AG04450 (cell line): Measurements from ENCODE around the gene MAFF. TPM values are rescaled to one million over a fixed set of nuclear protein-coding genes. Genes with fewer than 3 reads are reported as not detected.
A peak's percentile ranks its signal among the peaks of the same experiment; 100 is the strongest.

Experiments
- CTCF ChIA-PET: fragments of 300-600, 350-600 bp; formaldehyde crosslinking; extraction: SDS; loops from one replicate; lab custom pipeline; 2022; ENCODE audit warnings: antibody characterized with exemption, inconsistent platforms; lab: Charles Lee
- POLR2A ChIA-PET: fragments of 350-600 bp; formaldehyde crosslinking; extraction: SDS; loops from one replicate; lab custom pipeline; 2021; ENCODE audit warnings: antibody characterized with exemption, inconsistent platforms; lab: Yijun Ruan, JAX
- DNase-seq: peaks from one replicate; pipeline ENCODE4 v3.0.0-alpha.2; 2011; ENCODE audit warnings: low read depth, low spot score
- H3K27ac ChIP-seq: one replicate; pipeline ENCODE4 v1.5.1; 2012; ENCODE audit warnings: low read depth, low read length, control low read depth
- H3K27me3 ChIP-seq: one replicate; pipeline ENCODE4 v1.6.0; 2012; ENCODE audit warnings: low read length; ENCODE audit not compliant: control insufficient read depth, insufficient read depth
- H3K4me3 ChIP-seq: 2 replicates; pipeline ENCODE4 v1.5.1; 2011; ENCODE audit warnings: mild to moderate bottlenecking, low read depth, low read length, control low read depth
- H3K9me3 ChIP-seq: 2 replicates; pipeline ENCODE4 v1.5.1; 2012; ENCODE audit warnings: low read length; ENCODE audit not compliant: control insufficient read depth, insufficient read depth
- polyA plus RNA-seq: library from polyadenylated mRNA; depleted of rRNA; stranded (reverse); fragments of >200 nt; gene quantifications from 2 replicates; pipeline ENCODE4 v1.2.3, GENCODE V29; 2011
- TF ChIP-seq, protein P1 (sequence below): IDR thresholded peaks from 2 replicates; pipeline ENCODE4 v1.5.1; 2011; ENCODE audit warnings: low read depth, low read length, control low read depth, inconsistent platforms

MAFF gene
- polyA plus RNA-seq, 1 experiment: 8.3 TPM

DNA sequence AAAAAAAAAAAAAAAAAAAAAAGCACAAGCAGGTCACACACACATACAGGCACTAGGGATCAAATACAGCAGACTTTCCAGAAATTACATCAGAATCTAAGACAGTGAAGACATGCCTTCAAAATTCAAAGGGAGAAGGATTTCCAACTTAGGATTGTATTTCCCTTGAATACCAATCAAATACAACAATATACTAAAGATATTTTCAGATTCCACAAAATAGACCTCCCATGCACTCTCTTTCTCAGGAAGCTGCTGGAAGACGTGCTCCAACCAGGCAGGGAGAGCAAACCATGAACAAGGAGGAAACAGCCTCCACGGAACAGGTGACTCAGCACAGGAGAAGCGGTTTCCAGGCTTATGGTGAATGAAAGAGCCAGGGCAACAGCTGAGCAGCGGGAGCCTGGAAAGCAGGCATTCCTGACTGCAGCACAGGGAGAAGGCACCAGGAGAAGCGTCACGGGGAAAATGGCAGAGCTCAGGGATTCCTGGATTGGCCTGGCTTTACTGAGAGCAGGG lies 39.0 kb downstream of the MAFF start:
- no peak overlapping the region for H3K4me3 ChIP-seq
- ChIA-PET POLR2A (interaction anchor here (0.7 to 1.0 kb wide), 2 partner anchors 39 to 73 kb away, joined by 6 to 10 read pairs; partner anchors contain the start of gene MAFF), CTCF (no interaction called here)

DNA sequence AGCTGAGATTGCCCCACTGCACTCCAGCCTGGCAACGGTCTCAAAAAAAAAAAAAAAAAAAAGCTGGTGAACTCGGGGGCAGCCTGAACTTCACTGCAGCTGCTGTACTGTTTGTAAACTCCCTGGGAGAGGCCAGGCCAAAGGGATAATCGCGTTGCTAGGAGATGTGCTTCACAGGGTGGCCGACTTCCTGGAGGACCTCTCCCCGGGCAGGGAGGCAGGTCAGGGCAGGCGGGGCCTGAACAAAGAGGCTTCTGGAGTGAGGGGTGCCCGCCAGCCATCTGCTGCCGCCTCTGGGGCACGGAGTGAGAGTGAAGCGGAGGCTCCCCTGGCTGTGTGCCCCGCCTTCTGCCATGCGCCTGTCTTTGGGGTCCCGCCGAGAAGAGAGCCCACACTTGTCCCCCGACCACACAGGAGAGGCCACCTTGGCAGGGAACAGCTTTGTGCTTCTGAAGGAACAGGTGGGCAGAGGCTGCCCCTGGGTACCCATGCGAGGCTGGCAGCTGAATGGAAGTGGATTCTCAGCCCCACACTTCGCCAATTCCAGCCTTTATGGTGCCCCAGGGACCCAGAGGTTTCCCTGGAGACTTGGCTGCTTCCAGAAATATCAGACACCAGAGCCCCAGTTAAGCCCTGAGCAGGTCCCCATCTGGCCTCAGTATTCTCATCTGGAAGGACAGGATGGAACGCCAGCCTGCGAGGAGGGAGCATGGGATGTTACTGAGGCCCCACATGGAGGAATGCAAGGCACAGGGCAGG lies 41.4 kb downstream of the MAFF start:
- Histone ChIP-seq H3K9me3 (no peaks in the 10 kb centered on the region; the same call in 1 of the 2 replicates), H3K4me3 (no peak overlapping the region), H3K27me3 (no peaks in the 10 kb centered on the region), H3K27ac (peak overlapping the region; percentile 73)
- ChIA-PET CTCF (interaction anchor here (0.6 to 0.7 kb wide), 2 partner anchors 67 to 128 kb away, joined by 3 to 4 read pairs; no protein-coding TSS in a partner anchor), POLR2A (interaction anchor here (0.6 to 1.4 kb wide), 5 partner anchors 14 to 234 kb away, joined by 3 to 29 read pairs (median 4); partner anchors contain the start of gene TMEM184B)
- DNase-seq: peak; percentile 45
- TF ChIP-seq, protein P1, sequence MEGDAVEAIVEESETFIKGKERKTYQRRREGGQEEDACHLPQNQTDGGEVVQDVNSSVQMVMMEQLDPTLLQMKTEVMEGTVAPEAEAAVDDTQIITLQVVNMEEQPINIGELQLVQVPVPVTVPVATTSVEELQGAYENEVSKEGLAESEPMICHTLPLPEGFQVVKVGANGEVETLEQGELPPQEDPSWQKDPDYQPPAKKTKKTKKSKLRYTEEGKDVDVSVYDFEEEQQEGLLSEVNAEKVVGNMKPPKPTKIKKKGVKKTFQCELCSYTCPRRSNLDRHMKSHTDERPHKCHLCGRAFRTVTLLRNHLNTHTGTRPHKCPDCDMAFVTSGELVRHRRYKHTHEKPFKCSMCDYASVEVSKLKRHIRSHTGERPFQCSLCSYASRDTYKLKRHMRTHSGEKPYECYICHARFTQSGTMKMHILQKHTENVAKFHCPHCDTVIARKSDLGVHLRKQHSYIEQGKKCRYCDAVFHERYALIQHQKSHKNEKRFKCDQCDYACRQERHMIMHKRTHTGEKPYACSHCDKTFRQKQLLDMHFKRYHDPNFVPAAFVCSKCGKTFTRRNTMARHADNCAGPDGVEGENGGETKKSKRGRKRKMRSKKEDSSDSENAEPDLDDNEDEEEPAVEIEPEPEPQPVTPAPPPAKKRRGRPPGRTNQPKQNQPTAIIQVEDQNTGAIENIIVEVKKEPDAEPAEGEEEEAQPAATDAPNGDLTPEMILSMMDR: no peak

More for the DNA sequence above, 39.0 kb downstream of the MAFF start:
- no peaks in the 10 kb centered on the region; the same call in 1 of the 2 replicates for H3K9me3 ChIP-seq
- peak; percentile 56 for DNase-seq
- TF ChIP-seq, protein P1: no peak
- no peaks in the 10 kb centered on the region for H3K27me3 ChIP-seq
- H3K27ac ChIP-seq: peak overlapping the region; percentile 87

DNA sequence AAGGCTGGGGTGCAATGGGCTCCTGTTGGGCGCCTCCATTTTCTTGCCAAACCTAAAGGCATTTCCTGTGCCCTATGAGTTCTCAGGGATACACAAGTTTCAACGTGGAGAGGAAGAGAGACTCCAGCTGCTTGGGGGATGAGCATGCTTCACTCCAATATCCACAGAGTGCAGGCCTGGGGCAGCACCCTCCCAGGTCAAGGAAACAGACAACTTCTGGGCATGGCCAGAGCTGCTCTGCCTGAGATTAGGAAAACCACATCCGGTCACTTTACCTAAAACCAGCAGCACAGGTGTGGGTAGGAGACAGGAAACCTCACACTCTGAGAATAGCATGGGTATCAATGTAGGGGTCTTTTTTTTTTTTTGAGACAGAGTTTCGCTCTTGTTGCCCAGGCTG lies 42.3 kb downstream of the MAFF start:
- POLR2A ChIA-PET: interaction anchor here (0.6 kb wide), 1 partner anchor 13 kb away, joined by 3 read pairs; no protein-coding TSS in a partner anchor
- H3K9me3 ChIP-seq: no peaks in the 10 kb centered on the region; the same call in none of the 2 replicates
- H3K4me3 ChIP-seq: no peak overlapping the region
- H3K27me3 ChIP-seq: no peaks in the 10 kb centered on the region
- TF ChIP-seq, protein P1: no peak
- CTCF ChIA-PET: interaction anchor here (1.1 kb wide), 1 partner anchor 129 kb away, joined by 4 read pairs; no protein-coding TSS in a partner anchor
- peak overlapping the region; percentile 73 for H3K27ac ChIP-seq
- no peak for DNase-seq

DNA sequence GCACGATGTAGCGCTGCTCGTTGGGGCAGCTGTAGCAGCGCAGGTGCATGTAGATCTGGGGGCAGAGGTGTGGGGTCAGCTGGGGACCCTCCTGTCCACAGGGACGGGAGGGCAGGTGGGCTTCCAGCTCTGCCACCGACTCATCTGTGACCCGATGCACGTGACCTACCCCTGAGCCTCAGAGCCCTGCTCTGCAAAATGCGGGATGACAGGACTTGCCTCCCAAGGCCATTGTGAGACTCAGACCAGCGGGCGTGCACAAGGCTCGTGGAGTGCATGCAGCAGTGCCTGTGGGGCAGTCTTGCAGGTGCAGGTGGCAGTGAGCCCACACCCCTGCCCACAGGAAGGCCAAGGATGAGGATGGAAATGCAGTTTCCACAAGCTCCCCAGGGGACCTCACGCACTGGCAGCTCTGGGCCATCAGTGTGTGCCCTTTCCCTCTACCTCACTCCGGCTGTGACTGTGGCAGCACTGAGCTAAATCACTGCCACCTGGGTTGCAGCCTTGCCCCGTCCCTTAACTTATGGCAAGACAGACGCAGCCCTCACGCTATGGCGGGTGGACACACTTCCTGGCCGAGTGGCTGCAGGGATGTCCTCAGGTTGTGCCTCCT lies 44.4 kb downstream of the MAFF start:
- ChIA-PET POLR2A (no interaction called here), CTCF (no interaction called here)
- no peak overlapping the region for H3K4me3 ChIP-seq
- TF ChIP-seq, protein P1: no peak
- peaks cover 10% of the 10 kb centered on the region for H3K9me3 ChIP-seq
- DNase-seq: no peak
- no peaks in the 10 kb centered on the region for H3K27me3 ChIP-seq
- no peak overlapping the region for H3K27ac ChIP-seq
